ENCODE measurements around the gene TMEM132C.
"Not testable (repeated sequence)": the region's sequence is repeated elsewhere in the genome, so short reads cannot be mapped to it uniquely, and the experiment has no call there.

Gene TMEM132C

DNA sequence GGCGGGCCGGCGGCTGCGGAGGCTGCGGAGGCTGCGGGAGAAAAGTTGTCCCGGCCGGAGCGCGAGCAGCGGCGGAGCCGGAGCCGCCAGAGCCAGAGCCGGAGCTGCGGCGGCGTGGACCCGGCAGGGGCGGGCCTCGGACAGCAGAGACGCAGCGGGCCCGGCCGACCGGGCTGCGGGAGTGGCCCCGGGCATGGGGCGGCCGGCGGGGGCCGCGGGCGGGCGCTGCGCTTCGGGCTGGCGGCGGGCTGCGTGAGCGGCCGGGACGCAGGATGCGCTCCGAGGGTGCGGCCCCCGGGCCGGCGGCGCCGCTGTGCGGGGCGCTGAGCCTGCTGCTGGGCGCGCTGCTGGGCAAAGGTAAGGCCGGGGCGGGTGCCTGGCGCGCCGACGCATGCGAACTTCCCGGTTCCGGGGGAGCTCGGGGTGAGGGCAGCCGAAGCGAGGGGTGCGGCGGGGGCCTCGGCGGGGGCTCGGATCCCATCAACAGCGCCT, at the start of gene TMEM132C:
Gene TMEM132C (plus strand): TSS at position 40 of the 492 bp plus-strand sequence. CDS start 233 bp downstream, at position 273.
- peak in 1 of 2 experiments; percentile 62 for DNase-seq

DNA sequence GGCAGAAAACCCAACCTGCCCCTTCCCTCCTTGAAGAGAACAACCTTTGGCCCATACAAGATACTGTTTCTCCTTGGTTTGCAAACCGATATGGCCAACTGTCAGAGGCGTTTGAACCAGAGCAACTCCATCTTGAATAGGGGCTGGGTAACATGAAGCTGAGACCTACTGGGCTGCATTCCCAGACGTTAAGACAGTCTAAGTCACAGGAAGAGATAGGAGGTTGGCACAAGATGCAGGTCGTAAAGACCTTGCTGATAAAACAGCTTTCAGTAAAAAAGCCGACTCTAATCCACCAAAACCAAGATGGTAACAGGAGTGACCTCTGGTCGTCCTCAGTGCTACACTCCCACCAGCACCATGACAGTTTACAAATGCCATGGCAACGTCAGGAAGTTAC, 42.7 kb upstream of the TMEM132C start:
- no peak for DNase-seq

DNA sequence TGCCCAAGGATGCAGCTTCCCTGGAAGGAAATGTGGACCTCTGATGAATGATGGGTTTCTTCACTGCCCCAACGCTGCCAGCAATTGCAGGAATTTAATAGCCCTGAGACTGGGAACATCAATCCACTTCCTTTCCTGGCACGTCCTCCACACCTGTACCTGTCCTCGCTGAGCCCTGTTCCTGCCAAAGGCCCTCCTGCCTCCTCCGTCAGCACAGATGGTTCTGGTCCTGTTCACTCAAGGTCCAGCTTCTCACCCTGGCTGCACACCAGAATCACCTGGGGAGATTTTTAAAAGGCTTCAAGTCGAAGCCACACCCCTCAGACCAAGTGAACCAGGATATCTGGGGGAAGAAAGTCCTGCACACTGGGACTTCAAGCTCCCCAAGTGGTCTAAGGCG, 38.4 kb upstream of the TMEM132C start:
- DNase-seq: no peak

DNA sequence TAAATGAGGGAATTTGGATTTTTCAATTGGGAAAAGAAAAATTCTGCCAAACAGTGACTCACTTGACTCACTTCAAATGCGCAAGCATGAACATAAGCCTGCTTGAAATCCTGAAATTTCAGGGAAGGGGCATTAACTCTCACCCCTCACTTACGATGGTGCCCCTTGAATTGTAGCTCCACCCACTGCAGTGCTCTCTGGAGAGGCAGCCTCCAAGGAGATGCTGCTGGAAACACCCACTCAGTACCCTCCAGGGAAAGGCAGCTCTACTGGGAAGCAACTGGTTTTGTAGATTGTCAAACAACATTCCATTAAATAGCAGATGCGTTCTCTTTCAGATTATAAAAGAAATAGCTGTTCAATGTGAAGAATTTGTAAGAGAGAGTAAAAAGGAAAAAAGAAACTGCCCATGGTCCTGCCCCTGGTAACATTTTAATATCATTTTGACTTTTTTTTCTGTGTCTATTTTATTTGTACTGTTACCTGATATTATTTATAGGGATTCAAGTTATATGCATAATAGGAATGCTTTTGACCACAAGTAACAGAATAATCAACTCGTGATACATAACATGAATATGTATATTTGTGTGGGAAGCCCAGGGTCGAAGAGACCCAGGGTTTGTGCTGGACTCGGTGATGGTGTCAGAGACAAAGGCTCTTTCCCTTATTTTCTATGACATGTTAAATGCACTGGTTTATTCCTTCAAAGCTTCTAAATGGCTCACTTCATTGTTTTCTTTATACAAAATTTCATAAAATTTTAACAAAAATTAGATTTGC, 31.1 kb upstream of the TMEM132C start:
- peak; percentile 9 to 15 for DNase-seq

DNA sequence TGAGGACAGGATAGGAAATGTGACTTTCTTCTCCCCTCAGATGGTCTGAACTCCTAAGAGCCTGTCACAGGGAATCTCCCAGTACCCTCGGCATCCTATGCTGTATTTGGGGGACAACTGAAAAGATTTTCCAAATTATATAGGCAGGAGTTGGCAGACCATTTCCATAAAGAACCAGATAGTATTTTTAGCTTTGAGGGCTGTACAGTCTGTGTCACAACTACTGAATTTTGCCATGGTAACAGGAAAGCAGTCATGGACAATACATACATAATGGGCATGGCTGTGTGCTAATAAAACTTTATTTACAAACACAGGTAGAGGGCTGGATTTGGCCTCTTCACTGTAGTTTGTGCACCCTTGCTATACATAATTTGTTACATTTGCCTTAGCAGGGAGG, 30.4 kb upstream of the TMEM132C start:
- DNase-seq: no peak

DNA sequence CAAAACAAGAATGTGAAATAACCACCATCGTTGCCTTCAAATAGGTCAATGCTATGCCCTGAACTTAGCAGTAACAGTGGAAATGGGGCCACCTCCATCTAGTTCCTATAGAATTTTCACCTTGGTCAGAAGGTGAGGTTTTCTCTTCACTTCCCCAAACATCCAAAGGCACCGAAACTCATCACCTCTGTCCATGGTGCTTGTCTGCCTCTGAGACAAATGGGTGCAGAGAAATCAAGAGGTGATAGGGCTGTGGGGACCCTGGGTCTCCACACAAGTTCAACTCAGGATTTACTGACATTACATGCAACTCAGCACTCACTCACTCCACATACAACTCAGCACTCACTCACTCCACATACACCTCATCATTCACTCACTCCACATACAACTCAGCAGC, 26.2 kb upstream of the TMEM132C start:
- DNase-seq: no peak

DNA sequence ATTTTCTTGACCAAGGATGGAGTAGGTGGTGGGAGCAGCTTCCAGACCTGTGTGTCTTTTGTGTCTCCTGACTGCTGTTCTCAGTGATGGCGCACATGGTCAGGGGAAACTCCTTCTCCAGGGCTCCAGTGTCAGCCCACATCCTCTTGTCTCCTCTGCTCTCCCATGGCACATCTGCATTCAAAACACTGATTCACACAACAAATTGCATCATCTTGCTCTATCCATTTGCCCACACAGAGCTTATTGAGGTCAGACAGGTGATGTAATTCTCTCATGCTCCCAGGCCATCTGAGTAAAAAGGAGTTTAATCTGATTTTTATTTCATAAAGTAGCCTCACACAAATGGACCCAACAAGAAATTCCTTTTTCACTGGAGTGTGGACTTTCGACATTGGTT, 21.8 kb upstream of the TMEM132C start:
- no peak for DNase-seq

DNA sequence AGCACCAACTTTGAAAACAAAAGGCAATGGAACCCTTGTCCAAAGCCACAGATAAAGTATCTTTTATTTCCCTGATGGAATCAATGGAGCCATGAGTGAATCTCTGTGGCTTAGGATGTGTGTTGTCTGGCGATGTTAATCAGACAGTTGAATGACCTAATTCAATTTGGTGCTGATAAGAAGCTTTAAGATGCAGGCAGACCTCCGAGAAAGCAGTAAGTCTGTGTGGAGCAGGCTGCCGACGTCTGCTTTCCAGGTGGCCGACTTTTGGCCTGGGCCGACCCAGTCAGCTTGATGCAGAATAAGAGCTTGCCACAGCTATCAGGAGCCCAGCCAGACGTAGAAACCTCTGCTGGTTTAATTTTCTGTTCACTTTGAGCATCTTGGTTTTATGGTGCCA, 21.1 kb upstream of the TMEM132C start:
- DNase-seq: no peak

DNA sequence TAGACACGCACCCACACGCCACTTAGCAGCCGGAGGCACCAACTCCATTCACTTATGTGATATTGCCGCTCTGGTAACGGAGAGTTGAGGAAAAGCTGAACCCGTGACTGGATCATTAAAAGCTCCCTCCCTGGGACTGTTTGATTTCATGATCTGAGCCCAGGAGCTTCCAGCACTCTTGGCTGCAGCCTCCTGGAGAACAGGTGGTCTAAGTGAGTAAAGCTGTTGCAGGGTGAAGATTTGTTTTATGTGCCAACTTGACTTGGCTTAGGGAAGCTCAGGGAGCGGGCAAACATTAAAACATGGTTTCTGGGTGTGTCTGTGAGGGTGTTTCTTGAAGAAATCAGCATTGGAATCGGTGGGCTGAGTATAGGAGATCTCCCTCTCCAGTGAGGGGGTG, 16.9 kb upstream of the TMEM132C start:
- no peak for DNase-seq

DNA sequence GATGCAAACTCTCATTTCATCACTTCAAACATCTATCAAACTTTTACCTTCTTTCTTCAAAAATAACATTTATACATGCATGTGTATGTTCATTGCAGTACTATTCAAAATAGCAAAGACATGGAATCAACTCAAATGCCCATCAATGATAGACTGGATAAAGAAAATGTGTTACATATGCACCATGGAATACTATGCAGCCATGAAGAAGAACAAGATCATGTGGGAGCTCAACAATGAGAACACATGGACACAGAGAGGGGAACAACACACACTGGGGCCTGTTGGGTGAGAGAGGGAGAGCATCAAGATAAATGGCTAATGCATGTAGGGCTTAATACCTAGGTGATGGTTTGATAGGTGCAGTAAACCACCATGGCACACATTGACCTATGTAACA, 13.1 kb upstream of the TMEM132C start:
- DNase-seq: not testable (repeated sequence)

DNA sequence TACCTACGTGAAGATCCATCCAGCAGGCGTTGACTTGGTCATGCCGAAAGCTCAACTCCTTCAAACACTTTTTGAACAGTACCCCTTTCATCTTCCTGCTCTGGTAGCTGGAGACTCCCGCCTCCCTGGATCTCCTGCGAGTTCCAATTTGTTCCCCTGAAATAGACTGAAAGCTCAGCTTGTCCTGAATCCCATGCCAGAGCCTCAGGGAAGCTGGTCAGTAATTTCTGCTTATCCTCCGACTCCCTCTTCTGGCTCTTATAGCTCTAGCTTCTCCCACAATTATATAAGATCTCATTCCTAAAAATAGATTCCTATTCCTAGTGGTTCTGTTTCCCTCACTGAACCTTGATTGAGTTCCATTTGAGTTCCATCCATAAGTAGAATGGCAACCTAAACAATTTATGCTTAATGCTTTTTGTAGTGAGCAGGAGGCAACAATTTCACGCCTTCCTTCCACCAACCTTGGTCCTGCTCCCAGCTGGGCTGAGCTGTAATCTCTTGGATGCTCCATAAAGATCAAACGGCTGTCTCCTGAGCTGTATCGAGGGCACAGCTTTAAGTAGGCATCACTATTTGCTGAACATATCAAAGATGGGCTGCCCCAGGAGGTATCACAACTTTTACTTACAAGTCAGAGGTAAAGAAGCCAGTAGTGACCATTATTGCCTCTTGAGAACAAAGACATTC, 8.0 kb upstream of the TMEM132C start:
- peak in 1 of 2 experiments; percentile 60 for DNase-seq

DNA sequence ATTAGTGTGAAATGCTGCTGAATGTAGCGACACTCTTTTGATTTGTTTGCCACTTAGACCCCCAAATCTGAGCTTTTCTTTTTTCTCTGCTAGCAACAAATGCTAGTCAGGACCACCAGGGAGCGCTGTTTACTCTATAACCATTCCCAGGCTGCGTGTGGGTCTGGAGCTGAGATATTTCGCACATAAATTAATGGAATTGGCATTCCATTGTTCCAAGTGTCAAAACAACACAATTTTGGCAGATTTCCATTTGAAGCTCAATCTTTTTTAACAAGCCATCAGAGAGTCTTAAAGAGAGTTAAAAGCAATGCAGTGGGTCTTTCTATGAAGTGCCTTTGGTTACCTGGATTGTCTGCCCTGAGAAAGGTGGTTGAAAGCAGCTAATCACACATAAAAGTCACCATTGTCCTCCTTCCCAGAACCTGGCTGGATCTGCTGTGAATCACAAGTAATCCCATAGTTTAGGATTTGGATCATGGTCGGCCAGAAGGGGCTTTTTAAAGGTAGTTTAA, 7.4 kb upstream of the TMEM132C start:
- peak; percentile 21 to 76 for DNase-seq

DNA sequence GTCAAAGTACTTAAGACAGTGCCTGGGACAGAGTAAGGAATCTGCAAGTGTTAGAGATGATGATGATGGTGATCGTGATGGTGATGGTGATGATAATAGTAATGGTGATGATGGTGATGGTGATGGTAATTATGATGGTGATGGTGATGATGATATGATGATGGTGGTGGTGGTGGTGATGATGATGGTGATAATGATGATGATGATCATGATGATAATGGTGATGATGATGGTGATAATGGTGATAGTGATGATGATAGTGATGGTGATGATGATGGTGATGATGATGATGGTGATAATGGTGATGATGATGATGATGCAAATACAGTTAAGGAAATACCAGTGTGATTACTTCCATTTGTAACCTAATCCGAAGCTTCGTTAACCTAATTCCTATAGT, 5.2 kb upstream of the TMEM132C start:
- no peak for DNase-seq

DNA sequence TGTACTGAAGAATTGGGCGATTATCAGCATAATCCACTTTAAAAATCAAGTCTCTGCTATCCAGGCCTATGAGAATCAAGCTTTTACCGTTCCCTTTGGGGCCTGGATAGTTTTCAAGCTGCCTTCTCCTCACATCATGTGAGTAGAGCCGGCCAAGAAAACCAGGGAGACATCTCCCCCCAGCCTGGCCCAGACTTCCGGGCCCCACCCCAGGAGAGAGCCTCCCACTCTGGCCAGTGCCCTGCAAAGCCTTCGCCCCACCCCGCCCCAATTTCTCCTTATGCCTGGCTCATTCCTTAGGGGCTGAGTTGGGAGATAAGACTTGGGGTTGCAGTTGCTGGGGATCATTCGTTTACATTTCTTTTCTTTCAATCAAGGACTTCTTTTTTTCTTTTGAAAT, 1.4 kb upstream of the TMEM132C start:
- no peak for DNase-seq

DNA sequence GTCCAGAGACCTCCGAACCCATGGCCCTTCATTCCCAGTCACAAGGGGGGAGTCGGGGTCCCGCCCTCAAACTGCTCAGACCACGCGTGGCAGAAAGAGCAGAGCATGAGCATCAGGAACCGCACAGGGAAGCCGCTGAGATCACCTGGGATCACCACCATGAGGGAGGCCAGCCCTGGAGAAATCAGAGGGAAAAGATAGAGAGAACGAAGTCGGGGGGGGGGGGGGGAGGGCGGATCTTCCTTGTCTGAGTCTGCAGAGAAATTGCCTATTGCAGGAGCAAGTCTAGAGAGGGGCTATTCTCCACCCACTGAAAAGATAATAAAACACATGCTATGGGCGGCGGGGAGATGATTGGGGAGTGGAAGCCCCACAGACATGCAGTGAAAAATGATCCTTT, 884 bp upstream of the TMEM132C start:
- DNase-seq: no peak

DNA sequence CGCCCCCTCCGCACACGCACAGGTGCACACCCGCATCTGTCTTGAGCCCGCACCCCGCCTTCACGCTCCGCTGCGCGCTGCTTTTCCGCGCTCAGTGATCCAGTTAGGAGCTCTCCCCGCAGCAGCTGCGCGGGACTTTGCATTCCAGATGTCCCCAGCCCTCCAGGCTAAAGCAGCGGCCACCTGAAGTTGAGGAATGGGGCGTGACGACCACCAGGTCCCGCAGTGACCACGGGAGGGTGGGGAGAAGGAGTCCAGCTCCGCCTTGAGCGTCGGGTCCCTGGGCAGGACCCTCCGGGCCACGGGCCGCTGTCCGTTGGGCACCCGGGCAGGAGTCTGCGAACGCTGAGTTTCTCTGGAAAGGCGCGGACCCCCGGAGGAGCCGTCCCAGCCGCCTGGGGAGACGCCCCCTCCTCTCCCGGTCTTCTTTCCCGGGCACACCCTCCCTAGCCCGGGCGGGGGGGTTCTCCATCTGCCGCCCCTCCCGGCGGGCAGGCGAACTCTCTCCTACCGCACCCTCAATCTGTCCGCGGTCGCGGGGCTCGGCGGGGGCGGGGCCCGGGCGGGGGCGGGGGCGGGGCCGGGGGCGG, 334 bp upstream of the TMEM132C start:
- DNase-seq: peak in 1 of 2 experiments; percentile 46

DNA sequence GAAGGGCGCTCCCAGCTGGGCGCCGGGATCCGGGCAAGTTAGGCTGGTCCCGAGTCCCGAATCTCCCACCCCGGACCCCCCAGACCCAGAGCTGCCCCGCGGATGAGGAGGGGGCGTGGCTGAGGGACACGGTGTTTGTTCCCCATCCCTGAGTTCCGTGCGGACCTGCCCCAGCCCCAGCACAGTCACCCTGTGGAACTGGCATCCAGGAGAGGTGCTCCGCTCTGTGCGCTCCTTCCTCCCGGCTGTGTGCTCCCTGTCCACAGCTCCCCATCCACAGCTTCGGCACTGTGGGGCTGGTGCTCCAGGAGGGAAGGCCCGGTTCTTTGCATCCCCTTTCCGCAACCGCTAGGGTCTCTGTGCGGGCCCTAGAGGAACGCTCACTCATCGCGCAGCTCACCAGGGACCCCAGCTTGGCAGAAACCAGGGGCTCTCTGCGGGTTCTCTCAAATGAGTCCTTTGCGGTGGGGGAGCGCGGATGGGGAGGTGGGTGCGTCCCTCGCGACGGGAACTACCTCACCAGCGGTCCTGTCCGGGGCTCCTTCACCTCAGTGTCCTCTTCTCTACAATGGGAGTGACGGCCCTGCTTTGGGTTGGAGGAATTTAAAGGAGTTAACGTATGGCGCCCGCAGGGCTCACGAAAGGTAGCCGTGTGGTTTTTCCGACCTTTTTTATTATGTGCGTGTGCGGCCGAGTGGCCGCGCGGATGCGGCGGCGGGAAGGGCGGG, 845 bp downstream of the TMEM132C start:
- peak in 1 of 2 experiments; percentile 56 for DNase-seq

DNA sequence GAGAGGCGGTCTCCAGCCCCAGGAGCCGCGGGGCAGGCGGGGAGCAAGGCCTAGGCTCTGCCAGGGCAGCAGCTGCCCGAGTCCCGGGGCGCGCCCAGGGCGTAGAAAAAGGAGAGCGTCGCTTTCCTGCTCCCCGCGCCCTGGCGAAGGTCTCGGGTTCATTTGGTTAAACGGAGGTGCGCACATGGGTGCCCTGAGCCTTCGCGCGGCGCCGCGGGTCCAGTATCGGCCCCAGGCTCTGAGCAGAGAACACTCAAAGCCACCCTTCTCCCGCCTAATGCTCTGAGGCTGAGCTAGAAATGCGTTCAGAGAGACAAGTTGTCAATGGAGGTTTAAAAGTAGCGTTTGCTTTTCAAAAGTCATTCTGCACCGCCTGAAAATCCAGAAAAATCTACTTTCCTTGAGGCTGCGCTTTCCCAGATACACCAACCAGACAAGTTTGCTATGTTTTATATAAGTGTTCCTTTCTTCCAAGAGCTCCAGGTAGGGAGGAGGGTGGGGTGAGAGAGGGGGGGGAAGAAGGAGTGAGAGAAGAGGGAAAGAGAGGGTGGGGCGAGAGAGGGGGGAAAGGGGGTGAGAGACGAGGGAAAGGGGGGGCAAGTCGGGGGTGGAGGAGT, 1.5 kb downstream of the TMEM132C start:
- DNase-seq: peak in 1 of 2 experiments; percentile 68

DNA sequence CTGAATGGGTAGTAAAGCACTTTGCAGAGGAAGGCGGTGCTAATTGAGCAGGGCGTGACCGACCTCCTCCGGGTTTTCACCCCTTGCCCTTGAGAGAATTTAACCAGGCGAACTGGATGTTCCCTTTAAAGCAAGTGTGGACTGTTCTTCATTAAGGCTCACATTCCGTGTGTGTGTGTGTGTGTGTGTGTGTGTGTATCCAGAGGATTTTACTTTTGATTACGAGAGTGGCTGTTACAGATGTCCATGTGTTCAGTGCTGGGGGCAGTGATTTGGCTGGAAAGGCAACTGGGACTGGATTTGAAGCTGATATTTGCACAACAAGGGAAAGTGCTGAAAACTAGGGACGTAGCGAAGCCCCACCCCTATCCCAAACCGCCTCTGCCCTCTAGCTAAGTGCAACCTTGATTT, 2.2 kb downstream of the TMEM132C start:
- no peak for DNase-seq

DNA sequence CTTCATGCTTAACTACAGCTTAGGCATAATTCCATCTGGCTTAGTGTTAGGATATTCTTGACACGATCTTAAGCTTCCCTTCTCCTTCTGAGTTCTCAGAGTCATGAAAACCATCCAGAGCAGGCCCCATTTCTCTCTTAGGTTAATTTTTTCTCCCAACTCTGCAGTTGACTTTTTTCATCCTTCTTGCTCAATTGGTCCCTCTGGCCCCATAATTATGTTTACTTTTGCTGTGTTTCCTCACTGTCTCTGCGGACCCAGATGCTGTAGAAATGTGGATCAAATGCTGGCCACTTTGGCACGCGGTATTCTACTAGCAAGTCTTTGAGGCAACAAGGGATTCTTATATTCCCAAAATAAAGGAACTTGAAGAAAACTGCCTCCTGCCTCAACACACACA, 9.5 kb downstream of the TMEM132C start:
- DNase-seq: no peak

DNA sequence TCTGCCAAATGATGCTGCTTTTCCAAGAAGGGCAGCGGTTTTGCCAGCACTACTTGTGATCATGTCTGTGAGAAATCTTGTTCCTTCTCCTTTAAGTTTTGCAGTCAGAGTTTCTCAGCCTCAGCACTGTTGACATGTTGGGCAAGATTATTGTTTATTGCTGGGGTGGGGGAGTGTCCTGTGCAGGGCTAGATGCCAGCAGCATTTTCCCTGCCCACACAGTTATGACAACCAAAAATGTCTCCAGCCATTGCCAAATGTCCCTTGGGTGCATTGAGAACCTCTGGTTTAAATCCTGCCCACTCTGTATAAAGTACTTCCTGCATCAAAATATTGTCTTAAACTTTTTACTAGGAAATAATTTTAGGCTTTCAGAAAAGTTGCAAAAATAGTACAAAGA, 20.0 kb downstream of the TMEM132C start:
- DNase-seq: no peak

DNA sequence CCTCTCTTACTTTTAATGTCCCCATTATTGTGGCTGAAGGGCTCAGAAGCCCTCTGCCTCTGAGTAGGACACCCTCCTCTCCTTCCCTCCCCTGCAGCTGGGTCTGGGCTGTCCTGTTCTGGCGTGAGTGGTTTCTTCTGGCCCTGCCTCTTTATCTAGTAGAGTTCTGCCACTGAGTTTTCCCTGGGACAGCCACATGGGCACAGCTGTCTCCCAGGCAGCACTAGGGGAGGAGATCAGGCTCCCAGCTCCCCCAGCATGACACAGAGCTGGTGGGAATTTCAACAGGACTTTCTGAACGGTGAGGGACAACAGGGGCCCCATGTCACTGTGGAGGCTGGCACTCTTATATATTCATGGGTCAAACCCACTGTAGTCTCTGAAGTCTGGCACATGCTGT, 21.4 kb downstream of the TMEM132C start:
- no peak for DNase-seq
